Islet precursor cell (in vitro differentiated cells): ENCODE results near the gene ATP10A.
A peak's percentile ranks its signal among the peaks of the same experiment; 100 is the strongest.

Experiments
- DNase-seq: peaks from one replicate; pipeline ENCODE4 v3.0.0-alpha.2; 2018

Gene ATP10A

DNA sequence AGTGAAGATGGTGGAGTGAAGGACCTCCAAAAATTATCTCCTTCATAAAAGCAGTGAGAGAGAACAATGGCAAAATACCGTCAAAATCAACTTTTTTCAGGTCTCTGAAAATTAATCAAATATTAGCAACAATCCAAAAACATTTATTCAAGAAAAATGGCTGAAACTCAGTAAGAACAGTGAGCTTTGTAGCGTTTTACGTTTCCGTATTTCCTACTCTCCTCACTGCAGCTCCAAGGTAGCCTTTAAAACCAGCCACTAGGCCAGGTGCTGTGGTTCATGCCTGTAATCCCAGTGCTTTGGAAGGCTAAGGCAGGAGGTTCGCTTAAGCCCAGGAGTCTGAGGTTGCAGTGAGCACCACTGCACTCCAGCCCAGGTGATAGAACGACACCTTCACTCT lies 38.5 kb downstream of the ATP10A start:
- DNase-seq = no peak

DNA sequence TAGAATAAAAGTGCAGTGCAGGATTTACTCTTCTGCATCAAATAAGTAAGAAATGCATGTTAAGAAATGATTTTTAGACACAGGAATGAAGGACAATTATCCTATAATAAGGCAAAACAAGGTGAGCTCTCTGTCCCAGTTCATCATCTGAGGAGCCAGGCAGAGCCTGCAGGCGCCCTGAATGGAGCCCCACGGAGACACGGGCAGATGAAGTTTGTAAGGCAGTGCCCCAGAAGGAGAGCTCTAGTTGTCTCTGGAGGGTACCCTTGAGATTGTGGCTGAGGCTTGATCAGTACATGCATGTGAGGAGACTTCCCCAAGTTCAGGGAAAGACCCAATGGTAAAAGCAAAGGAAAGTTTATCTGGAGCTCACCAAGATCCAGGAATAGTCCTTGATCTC lies 50.3 kb downstream of the ATP10A start:
- DNase-seq = no peak

DNA sequence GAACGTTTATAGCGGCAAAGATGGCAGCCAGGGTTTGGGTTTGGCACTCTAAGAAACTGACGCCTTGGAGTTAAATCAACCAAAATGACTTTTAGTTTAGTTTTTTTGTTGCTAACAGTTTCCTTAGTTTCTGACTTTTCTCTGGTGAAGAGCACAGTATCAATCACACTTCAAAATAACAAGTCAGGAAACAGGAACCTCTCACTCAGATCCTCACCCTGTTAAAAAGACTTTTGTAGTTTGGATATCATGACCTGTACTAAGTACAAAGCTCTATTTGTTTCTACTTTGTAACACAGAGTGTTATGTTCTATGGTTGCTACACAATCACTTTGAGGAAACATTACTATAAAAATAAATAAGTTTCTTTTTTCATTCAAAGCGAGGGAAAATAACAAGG lies 51.1 kb downstream of the ATP10A start:
- no peak for DNase-seq

DNA sequence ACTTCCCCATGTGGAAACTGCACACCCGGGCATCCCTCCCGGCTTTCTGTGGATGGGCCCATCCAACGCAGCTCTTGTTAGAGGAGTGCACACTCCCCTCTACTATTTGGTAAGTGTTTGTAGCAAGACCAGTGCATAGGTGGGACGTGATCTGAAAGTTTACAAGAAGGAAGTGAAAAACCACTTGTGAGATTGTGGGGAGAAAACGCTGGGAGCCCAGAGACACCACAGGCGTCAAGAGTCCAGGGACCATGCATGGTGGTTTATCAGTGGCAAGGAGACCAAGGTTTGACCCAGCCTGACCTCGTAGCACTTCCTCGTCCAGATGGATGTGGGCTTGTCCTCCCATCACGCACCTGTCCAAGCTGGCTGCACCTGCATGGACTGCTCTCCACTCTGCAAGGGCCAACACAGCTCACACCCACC lies 51.6 kb downstream of the ATP10A start:
- no peak for DNase-seq

DNA sequence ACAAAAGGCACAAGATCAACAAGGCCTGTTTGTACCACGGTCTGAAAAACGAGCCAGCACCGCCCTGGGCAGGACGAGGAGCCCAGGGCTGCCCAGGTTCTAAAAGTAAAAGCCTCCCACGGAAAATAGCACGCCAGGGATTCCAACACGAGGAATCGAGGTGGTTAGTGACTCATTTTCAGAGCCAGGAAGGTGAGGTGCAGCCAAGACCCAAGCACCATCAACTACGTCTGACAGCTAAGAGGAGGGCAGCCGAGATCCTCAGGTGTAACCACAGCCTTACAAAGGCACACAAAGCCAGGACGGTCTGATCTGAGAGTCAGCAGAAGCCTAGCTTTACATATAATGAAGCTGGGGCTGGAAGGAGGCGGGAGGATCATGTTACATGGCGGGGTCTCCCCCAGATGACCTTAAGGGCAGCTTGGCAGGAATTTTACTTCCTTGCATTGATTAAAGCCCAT lies 52.5 kb downstream of the ATP10A start:
- no peak for DNase-seq

DNA sequence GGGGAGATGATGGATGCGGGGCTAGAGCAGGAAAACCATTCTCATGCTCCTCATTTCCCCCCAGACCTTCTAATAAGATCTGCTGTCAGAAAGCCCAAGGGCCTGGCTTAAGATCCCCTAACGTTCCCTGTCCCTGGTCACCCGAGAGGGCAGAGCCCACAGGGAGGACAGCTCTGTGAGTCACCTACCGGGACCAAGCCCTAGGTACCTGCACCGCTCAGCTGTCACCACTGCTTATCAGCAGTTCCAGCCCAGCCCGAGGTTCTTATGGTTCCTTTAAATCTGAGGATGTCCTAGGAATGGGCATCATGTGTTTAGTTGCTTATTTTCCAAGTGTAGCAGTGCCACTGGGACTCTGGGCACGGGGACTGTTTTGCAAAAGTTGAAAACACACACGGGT lies 53.0 kb downstream of the ATP10A start:
- DNase-seq = no peak

DNA sequence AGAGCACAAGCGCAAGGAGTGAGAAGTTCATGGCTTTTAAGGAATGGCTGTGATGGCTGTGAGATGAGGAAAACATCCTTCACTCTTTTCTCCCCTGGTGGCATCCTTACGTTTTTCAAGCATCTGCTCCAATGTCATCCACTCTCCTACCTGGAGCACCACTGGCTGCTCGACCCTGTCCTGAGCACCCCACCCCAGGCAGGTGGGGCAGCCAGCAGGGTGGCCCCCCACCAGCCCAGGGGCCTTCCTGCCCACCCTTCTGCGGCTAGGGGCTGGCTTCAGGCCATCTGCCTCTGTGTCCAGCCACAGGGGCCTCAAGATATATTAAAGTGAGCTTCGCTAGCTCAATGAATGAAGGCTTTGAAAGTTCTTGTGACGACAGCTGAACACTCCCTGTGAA lies 56.1 kb downstream of the ATP10A start:
- DNase-seq = no peak

DNA sequence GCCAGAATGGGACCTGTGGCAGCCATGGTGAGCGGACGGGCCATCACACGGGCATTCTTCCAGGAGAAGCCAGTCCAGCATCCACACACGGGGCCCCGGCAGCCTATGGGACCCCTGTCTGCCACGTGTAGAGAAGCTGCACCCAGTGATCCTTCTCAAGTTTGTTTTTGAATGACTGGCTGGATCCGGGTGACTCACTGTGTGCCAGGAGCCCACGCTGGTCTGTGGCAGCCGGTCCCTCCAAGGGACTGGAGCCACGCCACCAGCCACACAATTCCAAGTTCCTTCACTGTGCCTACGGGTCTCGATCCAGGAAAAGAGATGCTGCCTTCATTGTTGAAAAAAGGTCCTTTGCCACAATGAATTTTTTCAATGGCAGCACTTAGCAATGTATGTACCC lies 58.1 kb downstream of the ATP10A start:
- DNase-seq = peak; percentile 41

DNA sequence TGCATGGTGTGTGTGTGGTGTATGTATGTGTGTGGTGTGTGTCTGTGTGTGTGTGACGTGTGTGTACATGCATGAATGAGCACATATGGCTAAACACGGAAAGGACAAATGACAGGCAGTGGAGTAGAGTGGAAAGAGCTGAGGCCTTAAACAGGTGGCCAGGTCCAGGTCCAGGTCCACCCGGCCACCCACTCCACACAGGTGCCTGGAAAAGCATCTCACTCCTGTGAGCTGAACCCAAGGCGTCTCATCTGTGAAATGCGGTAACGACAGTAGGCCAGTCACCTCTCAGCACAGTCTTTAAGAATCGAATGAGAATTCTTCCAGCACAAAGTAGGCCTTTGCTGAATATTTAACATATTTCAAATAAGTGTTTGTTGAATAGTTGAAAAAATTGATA lies 58.7 kb downstream of the ATP10A start:
- DNase-seq = peak; percentile 27

DNA sequence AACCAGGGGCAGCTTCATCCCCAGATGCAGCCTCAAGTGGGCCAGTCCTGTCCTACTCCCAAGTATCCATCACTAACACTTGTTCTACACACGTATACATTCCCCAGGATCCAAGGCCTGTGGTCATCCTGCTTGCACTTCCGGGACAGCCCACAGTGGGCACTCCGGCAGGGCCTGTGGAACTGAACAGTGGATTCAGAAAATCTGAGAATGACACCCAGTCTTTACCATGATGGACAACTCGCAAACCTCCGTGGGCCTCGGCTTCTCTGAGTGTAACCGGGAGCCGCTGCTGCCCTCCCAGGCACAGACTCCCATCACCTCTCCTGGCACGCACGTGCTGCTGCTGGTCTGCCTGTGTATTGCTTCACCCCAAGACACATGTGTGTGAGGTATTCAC lies 59.6 kb downstream of the ATP10A start:
- DNase-seq = no peak

DNA sequence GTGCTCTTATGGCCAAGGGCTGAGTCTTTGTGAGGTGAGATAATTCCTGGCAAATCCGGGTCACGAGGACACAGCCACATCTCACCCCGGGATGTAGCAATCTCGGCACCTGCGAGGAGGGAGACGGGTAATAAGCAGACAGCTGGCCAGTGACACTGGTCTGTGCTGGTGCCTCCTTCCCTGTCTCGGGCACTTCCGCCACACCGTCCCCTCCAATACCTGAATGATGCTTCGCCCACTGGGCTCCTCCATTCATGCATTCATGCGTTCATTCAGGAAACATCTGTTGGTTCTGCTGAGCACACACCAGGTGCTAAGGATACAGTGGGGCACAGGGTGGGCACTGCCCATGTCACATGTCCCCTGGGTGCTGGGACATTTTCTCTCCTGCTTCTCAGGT lies 60.1 kb downstream of the ATP10A start:
- no peak for DNase-seq

DNA sequence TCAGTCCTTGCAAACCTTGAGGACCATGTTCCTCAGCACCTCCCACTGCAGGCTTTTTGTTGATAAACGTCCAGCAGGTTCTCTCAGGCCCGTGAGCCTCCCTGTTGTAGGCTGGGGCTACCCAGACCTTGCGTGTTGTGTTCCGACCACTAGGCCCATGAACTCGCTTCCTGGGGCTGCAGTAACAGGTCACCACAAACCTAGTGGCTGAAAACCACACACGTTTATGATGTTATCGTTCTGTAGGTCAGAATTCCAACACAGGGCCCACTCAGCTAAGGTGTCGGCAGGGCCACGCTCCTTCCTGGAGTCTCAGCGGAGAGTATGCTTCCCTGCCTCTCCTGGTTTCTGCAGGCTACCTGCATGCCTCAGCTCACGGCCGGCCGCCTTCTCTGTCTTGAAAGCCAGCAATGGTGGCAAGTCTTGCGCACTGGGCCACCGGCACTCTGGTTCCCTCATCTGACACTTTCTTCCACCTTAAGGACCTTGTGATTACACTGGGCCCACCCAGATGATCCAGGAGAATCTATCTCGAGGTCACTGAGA lies 60.8 kb downstream of the ATP10A start:
- DNase-seq = no peak

DNA sequence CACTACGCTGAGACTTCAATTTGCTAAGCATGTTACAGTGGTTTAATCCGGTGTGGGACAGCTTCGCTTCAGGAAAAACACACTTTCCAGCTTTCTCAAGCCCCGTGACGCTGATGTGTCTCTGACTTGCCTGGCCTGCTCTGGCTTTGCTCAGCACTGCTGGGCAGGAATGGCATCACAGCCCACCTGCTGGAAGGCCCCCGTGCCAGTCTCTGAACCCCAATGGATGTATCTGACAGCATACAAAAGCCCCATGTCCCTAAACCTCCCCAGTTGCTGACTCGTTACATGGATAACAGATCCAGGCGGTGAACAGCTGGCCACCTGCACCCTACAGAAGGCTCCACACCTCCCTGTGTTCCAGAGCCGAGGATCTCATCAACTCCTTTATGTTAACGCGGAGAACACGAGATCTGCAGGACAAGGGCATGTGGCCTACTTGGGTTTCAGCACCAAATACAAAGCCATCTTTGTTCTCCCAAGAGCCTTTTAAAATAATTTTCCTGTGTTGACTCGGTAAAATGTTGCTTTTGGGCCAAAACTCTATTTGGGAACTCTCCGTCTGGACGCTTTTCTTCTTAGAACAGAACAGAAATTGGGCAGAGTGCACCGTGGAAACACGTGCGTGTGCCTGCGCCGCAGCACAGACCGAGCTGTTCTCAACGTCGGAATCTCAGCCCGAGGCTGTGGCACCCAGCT lies 61.4 kb downstream of the ATP10A start:
- no peak for DNase-seq

DNA sequence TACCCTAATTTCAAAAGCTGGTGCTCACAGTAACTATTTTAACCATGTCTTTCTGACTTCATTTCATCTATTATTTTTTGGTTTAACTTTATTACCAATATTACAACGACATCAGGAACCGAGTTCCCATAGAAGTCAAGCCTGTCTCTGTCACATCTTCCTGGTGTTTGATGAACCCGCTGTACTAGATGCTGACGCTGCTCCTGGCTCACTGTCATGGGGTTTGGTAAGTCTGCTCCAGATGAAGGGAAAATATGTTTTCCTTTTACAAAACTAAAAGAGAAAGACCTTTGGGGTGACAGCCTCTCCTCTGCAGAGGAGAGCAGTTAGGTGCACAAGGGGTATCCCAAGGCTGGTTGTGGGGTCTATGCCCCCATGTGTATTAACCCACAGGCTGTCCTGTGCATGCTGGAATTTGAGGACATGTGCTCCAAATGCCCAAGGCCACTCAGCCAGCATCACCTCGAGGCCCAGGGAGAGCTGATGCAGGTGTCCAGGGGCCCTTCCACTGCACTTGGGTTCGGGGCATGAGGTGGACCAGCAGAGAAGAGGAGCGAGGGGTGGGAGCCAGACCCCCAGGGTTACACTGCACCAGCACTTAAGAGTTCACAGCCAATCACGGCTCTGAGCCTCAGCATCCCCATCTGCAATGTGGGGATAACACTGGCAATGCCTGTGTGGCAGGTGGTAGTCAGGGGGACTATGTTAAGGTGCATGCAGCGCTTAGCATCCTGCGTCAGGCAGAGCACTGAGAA lies 62.2 kb downstream of the ATP10A start:
- no peak for DNase-seq

DNA sequence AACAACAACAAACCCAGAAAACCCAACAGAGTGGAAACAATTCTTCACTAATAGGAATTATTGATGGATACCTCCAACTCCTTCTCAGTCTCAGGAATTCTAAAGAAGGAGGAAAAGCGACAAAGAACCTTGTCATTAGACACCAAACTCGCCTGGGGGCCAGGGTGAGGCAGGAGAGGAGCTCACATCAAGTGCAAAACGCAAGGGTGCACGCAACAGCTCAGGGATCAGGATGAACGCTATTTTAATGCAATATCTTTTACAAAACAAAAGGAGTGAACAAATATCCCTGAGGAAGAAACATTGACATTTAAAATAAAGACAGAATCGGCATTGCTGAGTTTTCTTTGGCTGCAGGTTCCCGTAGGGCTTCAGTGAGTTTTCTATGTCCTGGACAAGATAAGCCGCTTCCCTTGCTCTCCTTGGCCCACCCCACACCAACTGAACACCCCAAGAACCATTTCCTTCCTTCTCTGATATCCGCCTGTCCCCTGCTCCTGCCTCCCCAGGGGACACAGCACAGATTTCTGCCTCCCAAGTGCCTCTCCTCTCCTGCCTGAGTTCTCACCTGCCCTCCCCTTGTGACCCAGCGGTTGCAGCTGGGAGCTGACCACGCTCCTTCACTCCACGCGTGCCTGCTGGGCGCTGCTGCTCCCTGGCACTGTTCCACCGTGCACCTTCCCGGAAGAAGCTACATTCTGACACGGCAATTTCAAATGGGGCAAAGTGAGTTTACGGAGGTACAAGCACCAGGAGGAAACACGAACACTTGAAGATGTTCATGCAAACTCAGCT lies 63.0 kb downstream of the ATP10A start:
- no peak for DNase-seq

DNA sequence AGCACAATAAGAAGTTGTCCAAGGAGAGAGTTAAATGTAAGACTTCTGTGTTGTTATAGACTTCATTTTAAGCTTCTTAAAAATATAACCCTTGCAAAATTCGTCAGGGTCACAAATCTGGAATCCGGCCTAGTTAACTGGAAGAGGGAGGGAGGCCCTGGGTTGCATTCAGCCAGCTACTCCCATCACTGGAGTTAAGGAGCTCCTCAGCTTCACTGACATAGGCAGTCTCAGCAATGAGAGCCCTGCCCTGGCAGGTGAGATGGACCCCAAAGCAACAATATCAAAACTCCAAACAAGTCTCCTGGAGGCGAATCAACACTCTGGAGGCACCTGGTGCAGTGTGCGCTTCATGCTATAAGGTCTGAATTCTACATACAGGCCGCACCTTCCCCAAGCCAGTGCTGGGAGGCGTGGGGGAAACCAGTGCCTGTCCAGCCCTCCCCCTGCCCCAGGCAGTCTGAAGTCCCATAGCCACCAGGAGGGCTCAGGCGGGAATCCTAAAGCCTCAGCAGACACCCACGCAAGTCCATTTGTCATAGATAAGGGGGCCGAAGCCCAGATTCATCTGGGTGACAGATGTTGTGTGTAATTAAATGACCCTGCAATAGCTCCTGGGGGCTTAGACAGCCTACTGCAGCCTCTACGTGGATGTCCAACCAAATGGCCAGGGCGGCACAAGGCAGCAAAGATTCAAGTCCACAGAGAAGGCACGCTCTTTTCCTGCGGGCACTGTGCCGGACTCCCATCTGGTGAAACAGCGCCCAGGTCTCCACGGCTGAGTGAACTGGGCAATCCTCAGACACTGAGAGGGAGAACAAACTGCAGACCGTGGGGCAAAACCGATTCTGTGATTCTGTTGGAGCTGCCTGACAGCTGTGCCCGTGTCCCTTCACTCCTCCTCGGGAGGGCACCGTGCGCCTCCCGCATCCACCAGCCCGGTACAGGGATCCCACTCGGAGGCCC lies 64.9 kb downstream of the ATP10A start:
- DNase-seq = no peak

DNA sequence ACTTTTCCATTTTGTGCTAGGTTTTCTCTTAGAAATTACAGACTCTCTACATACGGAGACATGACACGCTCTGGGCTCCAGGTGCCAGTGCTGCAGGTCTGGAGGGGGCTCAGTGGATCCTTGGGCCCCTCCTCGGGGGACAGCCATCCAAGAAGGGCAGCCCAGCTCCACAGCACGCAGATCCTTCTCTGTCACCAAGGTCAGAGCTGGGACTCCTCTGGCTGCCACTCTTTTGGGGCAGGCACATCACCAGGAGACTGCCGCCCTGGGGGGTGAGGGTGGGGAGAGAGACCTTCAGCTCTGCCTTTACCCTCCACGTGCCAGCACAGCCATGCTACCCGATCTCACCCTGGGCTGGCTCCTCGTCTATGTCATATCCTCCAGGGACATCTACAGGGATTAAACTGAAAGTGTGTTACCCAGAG lies 65.6 kb downstream of the ATP10A start:
- DNase-seq = no peak

DNA sequence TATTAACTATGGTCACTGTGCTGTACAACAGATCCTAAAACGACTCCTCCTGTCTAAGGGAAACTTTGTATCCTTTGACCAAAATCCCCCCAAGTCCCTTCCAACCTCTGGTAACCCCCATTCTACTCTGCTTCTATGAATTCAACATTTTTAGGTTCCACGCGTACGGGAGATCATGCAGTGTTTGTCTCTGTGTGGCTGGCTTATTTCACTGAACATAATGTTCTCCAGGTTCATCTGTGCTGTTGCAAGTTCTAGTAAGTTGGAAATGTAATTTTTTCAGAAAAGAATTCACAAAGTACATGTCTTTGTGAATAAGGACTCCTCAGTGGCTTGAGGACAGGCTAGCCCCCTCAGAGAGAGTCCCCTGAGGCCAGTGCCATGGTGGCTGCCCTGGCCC lies 66.1 kb downstream of the ATP10A start:
- no peak for DNase-seq

DNA sequence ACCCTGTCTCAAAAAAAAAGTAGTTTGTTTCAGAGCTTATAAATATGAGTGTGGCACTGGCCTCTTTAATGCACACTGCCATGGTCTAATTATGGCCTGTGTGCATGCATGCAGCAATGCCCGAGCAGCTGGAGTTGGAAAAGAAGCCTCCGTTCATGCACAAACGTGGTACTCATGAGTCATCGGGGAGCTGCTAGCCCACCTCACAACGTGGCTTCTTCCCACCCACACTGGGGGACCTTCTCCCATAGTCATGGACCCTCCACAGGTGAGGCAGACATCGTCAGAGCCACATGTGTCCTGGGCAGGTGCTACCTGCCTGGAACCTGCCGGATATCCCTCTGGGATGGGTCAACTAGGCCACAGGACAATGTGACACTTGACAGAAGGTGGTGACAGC lies 66.7 kb downstream of the ATP10A start:
- no peak for DNase-seq

DNA sequence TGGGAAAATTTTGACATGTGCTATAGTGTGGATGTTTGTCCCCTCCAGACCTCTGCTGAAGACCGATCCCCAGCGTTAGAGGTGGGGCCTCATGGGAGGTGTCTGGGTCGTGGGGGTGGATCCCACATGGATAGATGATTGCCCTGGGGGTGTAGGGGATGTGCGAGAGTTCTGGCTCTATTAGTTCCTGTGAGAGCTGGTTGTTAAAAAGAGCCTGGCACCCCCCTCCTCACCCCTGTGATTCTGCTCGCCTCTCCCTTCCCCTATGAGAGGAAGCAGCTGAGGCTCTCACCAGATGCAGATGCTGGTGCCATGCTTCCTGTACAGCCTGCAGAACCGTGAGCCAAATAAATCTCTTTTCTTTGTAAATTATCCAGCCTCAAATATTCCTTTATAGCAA lies 67.4 kb downstream of the ATP10A start:
- no peak for DNase-seq

DNA sequence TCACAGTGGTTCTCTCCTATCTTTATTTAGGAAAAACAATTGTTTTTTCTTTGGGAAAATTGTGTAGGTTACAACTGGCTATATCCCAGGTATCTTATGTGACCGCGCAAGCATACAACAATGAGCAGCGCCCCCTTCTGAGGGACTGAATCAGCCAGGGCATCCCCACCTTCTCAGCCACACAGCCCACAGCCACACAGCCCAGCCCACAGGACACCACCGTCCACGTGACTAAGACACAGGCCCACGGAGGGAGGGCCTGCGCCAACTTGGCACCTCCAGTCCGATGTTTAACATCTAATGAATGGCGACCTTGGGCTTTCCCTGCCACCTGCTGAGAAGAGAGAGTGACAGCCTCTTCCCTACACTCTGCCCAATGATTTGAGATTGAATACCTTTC lies 68.1 kb downstream of the ATP10A start:
- no peak for DNase-seq

DNA sequence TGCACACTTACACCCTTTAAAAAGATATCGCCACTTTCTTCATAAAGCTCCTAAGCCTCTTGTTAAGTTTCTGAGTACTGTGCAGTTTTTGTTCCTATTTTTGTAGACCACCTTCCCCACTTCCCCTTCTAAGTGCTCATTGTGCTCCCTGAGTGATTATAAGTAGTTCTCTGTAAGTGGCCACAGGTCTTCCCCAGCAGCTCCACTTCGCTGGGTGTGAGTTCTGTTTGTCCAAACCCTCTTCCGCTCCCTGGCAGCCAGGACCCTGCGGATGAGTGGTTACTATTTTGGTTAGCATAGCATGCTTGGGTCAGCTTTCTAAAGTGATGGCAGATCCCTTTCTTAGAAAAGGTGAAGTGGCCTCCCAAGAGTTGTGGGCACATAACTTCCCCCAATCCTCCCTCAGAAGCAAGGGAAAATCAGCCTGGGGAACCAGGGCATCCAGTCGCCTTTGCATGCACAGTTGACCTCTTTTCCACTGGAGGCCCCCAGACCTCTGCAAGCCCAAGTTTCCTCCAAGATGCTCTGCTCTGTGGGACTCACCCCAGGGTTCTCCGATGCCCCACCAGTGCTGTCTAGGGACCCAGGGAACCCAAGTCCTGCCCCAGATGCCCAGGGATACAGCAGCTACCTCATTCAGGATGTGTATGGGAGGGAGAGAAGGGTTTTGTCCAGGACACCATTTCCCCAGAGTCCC lies 69.6 kb downstream of the ATP10A start:
- peak; percentile 35 for DNase-seq
